Caco-2 (cell line): ENCODE results near the gene PADI3. TPM values are rescaled to one million over a fixed set of nuclear protein-coding genes. Genes with fewer than 3 reads are reported as not detected.

ENCODE experiments used
- BruUV-seq: library from RNA; stranded (reverse); fragments of 400-500 nt; replicated peaks from 2 replicates; lab custom pipeline; 2021; lab: Mats Ljungman, UMichigan
- CTCF ChIA-PET: fragments of 300-600 bp; sonication (Branson Sonifier 250); formaldehyde crosslinking; loops from one replicate; lab custom pipeline; 2022; ENCODE audit warnings: antibody characterized with exemption; lab: Charles Lee
- POLR2A ChIA-PET: fragments of 300-600 bp; sonication (Branson Sonifier 250); formaldehyde crosslinking; loops from one replicate; lab custom pipeline; 2022; ENCODE audit warnings: antibody characterized with exemption; lab: Charles Lee
- DNase-seq, 2 experiments: peaks; one replicate each; pipeline versions ENCODE4 v3.0.0 to v3.0.0-alpha.2; 2020 to 2022
- H3K27me3 ChIP-seq: replicated peaks from 2 replicates; pipeline ENCODE4 v1.6.0; 2011; ENCODE audit warnings: low read length; ENCODE audit not compliant: control insufficient read depth, insufficient read depth
- H3K36me3 ChIP-seq: 2 replicates; pipeline ENCODE4 v1.5.1; 2011; ENCODE audit warnings: low read length; ENCODE audit not compliant: control insufficient read depth, insufficient read depth
- H3K4me1 ChIP-seq: fragments of 250-450 bp; sonication (Bioruptor Pico); 2 replicates; pipeline ENCODE4 v1.5.1; 2020; ENCODE audit warnings: mild to moderate bottlenecking
- H3K4me3 ChIP-seq: 2 replicates; pipeline ENCODE4 v1.5.1; 2011; ENCODE audit warnings: low read depth, mild to moderate bottlenecking, control low read depth, low read length
- H3K9me3 ChIP-seq: fragments of 250-450 bp; sonication (Bioruptor Pico); 2 replicates; pipeline ENCODE4 v1.5.1; 2020; ENCODE audit warnings: mild to moderate bottlenecking, moderate library complexity
- H3K27ac Mint-ChIP-seq: one replicate; pipeline ENCODE4 v1.8.0; 2022; ENCODE audit warnings: mixed read lengths; ENCODE audit not compliant: unreplicated experiment
- H3K27me3 Mint-ChIP-seq: one replicate; pipeline ENCODE4 v1.8.0; 2022; ENCODE audit warnings: mixed read lengths; ENCODE audit not compliant: insufficient read depth, unreplicated experiment
- H3K36me3 Mint-ChIP-seq: one replicate; pipeline ENCODE4 v1.8.0; 2022; ENCODE audit warnings: mild to moderate bottlenecking, mixed read lengths; ENCODE audit not compliant: insufficient read depth, unreplicated experiment
- H3K4me1 Mint-ChIP-seq: one replicate; pipeline ENCODE4 v1.8.0; 2022; ENCODE audit warnings: low read depth, mixed read lengths; ENCODE audit not compliant: unreplicated experiment
- H3K4me3 Mint-ChIP-seq: one replicate; pipeline ENCODE4 v1.8.0; 2022; ENCODE audit warnings: mild to moderate bottlenecking, moderate library complexity, mixed read lengths; ENCODE audit not compliant: unreplicated experiment
- H3K9me3 Mint-ChIP-seq: one replicate; pipeline ENCODE4 v1.8.0; 2022; ENCODE audit warnings: mixed read lengths; ENCODE audit not compliant: unreplicated experiment
- CTCF ChIP-seq, 2 experiments: fragments of 200-600 bp in 1 of 2; IDR thresholded peaks; 1 replicate in 1 of 2; 2 replicates in 1 of 2; pipeline versions ENCODE4 v1.5.1 to v1.8.0; 2011 to 2022; ENCODE audit warnings: antibody characterized with exemption in 1 of 2, control low read depth in 1 of 2, inconsistent platforms in 1 of 2, low read depth in 1 of 2, low read length in 1 of 2, mild to moderate bottlenecking in 1 of 2, moderate library complexity in 1 of 2; ENCODE audit not compliant: insufficient read depth in 1 of 2, severe bottlenecking in 1 of 2, unreplicated experiment in 1 of 2
- intact Hi-C: fragments of 100-400 bp; cut with micrococcal nuclease; formaldehyde crosslinking; loops from one replicate; pipeline ENCODE4 v1.10.0; 2022; ENCODE audit not compliant: unreplicated experiment
- total RNA-seq: library from RNA; stranded (reverse); gene quantifications from 2 replicates; pipeline ENCODE4 v1.2.3, GENCODE V29; 2022

PADI3 gene
- total RNA-seq, 1 experiment from 2014 or later: not detected

GRCh38 chr1:17292299-17293160 is 43.6 kb downstream of the PADI3 start:
- TF ChIP-seq CTCF (IDR thresholded peaks at IDR 0.05; ENCODE audit: insufficient read depth in 1 of 2, low read depth in 1 of 2, low read length in 1 of 2, severe bottlenecking in 1 of 2, unreplicated experiment in 1 of 2): no peak
- no peaks in the 10 kb centered on the region for H3K4me1 Mint-ChIP-seq
- Histone ChIP-seq H3K4me1 (no peaks in the 10 kb centered on the region), H3K4me3 (no peak overlapping the region), H3K36me3 (no peaks in the 10 kb centered on the region), H3K27me3 (no peaks in the 10 kb centered on the region), H3K9me3 (no peaks in the 10 kb centered on the region)
- DNase-seq: no peak
- H3K4me3 Mint-ChIP-seq: no peak overlapping the region
- intact Hi-C loops: no loop called here
- CTCF ChIA-PET: no interaction called here
- H3K36me3 Mint-ChIP-seq: no peaks in the 10 kb centered on the region
- no peaks in the 10 kb centered on the region for H3K9me3 Mint-ChIP-seq
- POLR2A ChIA-PET: no interaction called here
- H3K27me3 Mint-ChIP-seq: peaks cover 6% of the 10 kb centered on the region
- H3K27ac Mint-ChIP-seq: no peak overlapping the region
- BruUV-seq: no TSS peak

GRCh38 chr1:17293681-17294425 is 45.0 kb downstream of the PADI3 start:
- Mint-ChIP-seq H3K9me3 (peaks cover 2% of the 10 kb centered on the region), H3K4me3 (no peak overlapping the region), H3K4me1 (no peaks in the 10 kb centered on the region), H3K36me3 (no peaks in the 10 kb centered on the region), H3K27ac (no peak overlapping the region), H3K27me3 (peaks cover 6% of the 10 kb centered on the region)
- H3K27me3 ChIP-seq: no peaks in the 10 kb centered on the region
- BruUV-seq: no TSS peak
- TF ChIP-seq CTCF (IDR thresholded peaks at IDR 0.05; ENCODE audit: insufficient read depth in 1 of 2, low read depth in 1 of 2, low read length in 1 of 2, severe bottlenecking in 1 of 2, unreplicated experiment in 1 of 2): no peak
- no peak overlapping the region for H3K4me3 ChIP-seq
- H3K36me3 ChIP-seq: no peaks in the 10 kb centered on the region
- H3K4me1 ChIP-seq: no peaks in the 10 kb centered on the region
- no peaks in the 10 kb centered on the region for H3K9me3 ChIP-seq
- no peak for DNase-seq
- intact Hi-C loops: no loop called here
- ChIA-PET CTCF (no interaction called here), POLR2A (no interaction called here)

- CTCF ChIA-PET: no interaction called here
- no peak for DNase-seq
- Histone ChIP-seq H3K4me3 (no peak overlapping the region), H3K27me3 (no peaks in the 10 kb centered on the region), H3K36me3 (no peaks in the 10 kb centered on the region), H3K9me3 (no peaks in the 10 kb centered on the region), H3K4me1 (no peaks in the 10 kb centered on the region)
- TF ChIP-seq CTCF (IDR thresholded peaks at IDR 0.05; ENCODE audit: insufficient read depth in 1 of 2, low read depth in 1 of 2, low read length in 1 of 2, severe bottlenecking in 1 of 2, unreplicated experiment in 1 of 2): no peak
- Mint-ChIP-seq H3K4me3 (no peak overlapping the region), H3K4me1 (no peaks in the 10 kb centered on the region), H3K27ac (no peak overlapping the region), H3K36me3 (no peaks in the 10 kb centered on the region), H3K9me3 (peaks cover 9% of the 10 kb centered on the region), H3K27me3 (peaks cover 6% of the 10 kb centered on the region)
- POLR2A ChIA-PET: no interaction called here
- no TSS peak for BruUV-seq
- intact Hi-C loops: no loop called here
Measured at GRCh38 chr1:17295292-17295691, 46.4 kb downstream of the PADI3 start.
